Body of pancreas (tissue), 4 donors: ENCODE data around the gene TTYH1. TPM values are rescaled to one million over a fixed set of nuclear protein-coding genes. Genes with fewer than 3 reads are reported as not detected.

Experiments used
- ATAC-seq: fragments of 150-250 bp; one replicate; pipeline ENCODE4 v1.9.1; 2016
- DNase-seq, 4 donors: peaks; one replicate each; pipeline ENCODE4 v3.0.0-alpha.2; 2019
- H3K27ac ChIP-seq, 4 donors: fragments of 200-600 bp; sonication (generic); 1 replicate in 3 of 4; 2 replicates in 1 of 4; pipeline versions ENCODE4 v1.5.1 to v1.6.1; 2016 to 2019; ENCODE audit warnings: mild to moderate bottlenecking in 1 of 4, mixed read lengths in 1 of 4, moderate library complexity in 1 of 4
- H3K27me3 ChIP-seq, 2 donors: fragments of 200-600 bp; sonication (generic); one replicate each; pipeline ENCODE4 v1.6.0; 2016; ENCODE audit warnings: mild to moderate bottlenecking in 1 of 2
- H3K36me3 ChIP-seq, 2 donors: fragments of 200-600 bp; sonication (generic); replicated peaks in 1 of 2; 2 replicates each; pipeline ENCODE4 v1.5.1; 2016; ENCODE audit warnings: low read depth in 2 of 2; ENCODE audit not compliant: insufficient read depth in 1 of 2
- H3K4me1 ChIP-seq: fragments of 200-600 bp; sonication (generic); one replicate; pipeline ENCODE4 v1.6.0; 2016
- H3K4me3 ChIP-seq, 2 donors: fragments of 200-600 bp; sonication (generic); 1 replicate in 1 of 2; 2 replicates in 1 of 2; pipeline ENCODE4 v1.5.1; 2016 to 2019
- H3K9me3 ChIP-seq, 3 donors: fragments of 200-600 bp; sonication (generic); 1 replicate in 2 of 3; 2 replicates in 1 of 3; pipeline ENCODE4 v1.5.1; 2016
- POLR2A ChIP-seq, 3 donors: fragments of 450-650 bp; IDR thresholded peaks; one replicate each; pipeline ENCODE4 v1.6.1; 2016; ENCODE audit warnings: antibody characterized with exemption in 3 of 3, mild to moderate bottlenecking in 2 of 3
- WGBS, 2 donors: methylation state at CpG; one replicate each; pipeline ENCODE4 v1.1.5; 2017; 5-methylcytosine and 5-hydroxymethylcytosine counted together
- intact Hi-C: fragments of 100-400 bp; cut with DNase I; formaldehyde crosslinking; loops from one replicate; pipeline ENCODE4 v1.15.1; 2023
- total RNA-seq, 2 donors: library from RNA; depleted of rRNA; stranded (reverse); fragments of >200 nt; gene quantifications; one replicate each; pipeline ENCODE4 v1.1.0, GENCODE V29; 2016
- TF ChIP-seq, protein P1 (sequence below), 7 experiments: fragments of 450-650 bp in 4 of 7; fragments of 200-600 bp in 3 of 7; sonication (generic) in 3 of 7; IDR thresholded peaks; one replicate each; pipeline ENCODE4 v1.5.1; 2016 to 2019; ENCODE audit warnings: antibody characterized with exemption in 7 of 7

The TTYH1 gene
- total RNA-seq, 2 donors from 2014 or later, result 20.5 to 88.7 TPM

DNA sequence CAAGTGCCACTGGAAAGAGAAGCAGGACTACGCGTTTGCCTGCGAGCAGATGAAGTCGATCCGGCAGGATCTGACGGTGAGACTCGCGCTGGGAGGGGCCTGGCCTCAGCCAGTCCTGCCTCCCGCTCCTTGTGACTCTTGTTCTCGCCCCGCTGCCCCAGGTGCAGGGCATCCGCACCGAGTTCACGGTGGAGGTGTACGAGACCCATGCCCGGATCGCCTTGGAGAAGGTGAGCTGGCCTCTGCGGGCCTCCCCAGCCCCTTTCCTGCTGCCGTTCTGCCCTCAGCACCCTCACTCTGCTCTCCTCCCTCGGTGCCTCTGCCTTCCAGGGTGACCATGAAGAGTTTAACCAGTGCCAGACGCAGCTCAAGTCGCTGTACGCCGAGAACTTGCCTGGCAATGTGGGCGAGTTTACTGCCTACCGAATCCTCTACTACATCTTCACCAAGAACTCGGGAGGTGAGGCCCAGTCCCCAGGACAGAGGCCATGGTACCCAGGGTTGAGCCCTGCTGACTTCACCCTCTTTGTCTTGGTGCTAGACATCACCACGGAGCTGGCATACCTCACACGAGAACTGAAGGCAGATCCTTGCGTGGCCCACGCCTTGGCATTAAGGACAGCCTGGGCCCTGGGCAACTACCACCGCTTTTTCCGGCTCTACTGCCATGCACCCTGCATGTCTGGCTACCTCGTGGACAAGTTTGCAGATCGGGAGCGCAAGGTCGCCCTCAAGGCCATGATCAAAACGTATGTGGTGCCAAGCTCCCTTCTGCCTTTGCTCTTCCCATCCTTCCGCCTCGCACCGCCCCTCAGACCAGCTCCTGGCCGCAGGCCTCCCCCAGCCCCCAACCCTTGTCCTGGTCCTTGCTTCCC lies 42.7 kb downstream of the TTYH1 start:
- intact Hi-C loops, result loop anchor here (10.0 kb wide), 1 partner anchor 1217 kb away; the partner anchor contains the start of gene EPN1
- H3K9me3 ChIP-seq, result no peaks in the 10 kb centered on the region
- H3K27ac ChIP-seq, result peak overlapping the region; percentile 66 to 99 (median 98)
- DNase-seq, result peak in 1 of 4 donors; percentile 13
- peaks cover 36 to 62% of the 10 kb centered on the region in 2 donors for H3K36me3 ChIP-seq
- peaks cover 63% of the 10 kb centered on the region for H3K4me1 ChIP-seq
- H3K4me3 ChIP-seq, result no peak overlapping the region
- ATAC-seq, result no peak
- H3K27me3 ChIP-seq, result no peaks in the 10 kb centered on the region
- TF ChIP-seq, protein P1, sequence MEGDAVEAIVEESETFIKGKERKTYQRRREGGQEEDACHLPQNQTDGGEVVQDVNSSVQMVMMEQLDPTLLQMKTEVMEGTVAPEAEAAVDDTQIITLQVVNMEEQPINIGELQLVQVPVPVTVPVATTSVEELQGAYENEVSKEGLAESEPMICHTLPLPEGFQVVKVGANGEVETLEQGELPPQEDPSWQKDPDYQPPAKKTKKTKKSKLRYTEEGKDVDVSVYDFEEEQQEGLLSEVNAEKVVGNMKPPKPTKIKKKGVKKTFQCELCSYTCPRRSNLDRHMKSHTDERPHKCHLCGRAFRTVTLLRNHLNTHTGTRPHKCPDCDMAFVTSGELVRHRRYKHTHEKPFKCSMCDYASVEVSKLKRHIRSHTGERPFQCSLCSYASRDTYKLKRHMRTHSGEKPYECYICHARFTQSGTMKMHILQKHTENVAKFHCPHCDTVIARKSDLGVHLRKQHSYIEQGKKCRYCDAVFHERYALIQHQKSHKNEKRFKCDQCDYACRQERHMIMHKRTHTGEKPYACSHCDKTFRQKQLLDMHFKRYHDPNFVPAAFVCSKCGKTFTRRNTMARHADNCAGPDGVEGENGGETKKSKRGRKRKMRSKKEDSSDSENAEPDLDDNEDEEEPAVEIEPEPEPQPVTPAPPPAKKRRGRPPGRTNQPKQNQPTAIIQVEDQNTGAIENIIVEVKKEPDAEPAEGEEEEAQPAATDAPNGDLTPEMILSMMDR (IDR thresholded peaks at IDR 0.05), result no peak
- TF ChIP-seq POLR2A (IDR thresholded peaks at IDR 0.05), result no peak
- WGBS, 2 donors, result 83 to 89% methylated on average over 36 to 42 of the region's 42 CpGs

- no peak overlapping the region for H3K4me3 ChIP-seq
- WGBS, 2 donors, result 59 to 71% methylated on average over 7 to 11 of the region's 11 CpGs
- peaks cover 29 to 55% of the 10 kb centered on the region in 2 donors for H3K36me3 ChIP-seq
- no peaks in the 10 kb centered on the region for H3K27me3 ChIP-seq
- H3K27ac ChIP-seq, result peak overlapping the region; percentile 66 to 99 (median 98)
- H3K9me3 ChIP-seq, result no peaks in the 10 kb centered on the region
- intact Hi-C loops, result loop anchor here (10.0 kb wide), 1 partner anchor 1216 kb away; the partner anchor contains the start of gene EPN1
- TF ChIP-seq, protein P1 (IDR thresholded peaks at IDR 0.05), result no peak
- peak in 1 of 3 donors; percentile 6 for TF ChIP-seq POLR2A (IDR thresholded peaks at IDR 0.05)
- ATAC-seq, result no peak
- no peak for DNase-seq
- H3K4me1 ChIP-seq, result peaks cover 61% of the 10 kb centered on the region
Measured at GRCh38 chr19:54458648-54459281, 43.5 kb downstream of the TTYH1 start.

- peaks cover 26 to 47% of the 10 kb centered on the region in 2 donors for H3K36me3 ChIP-seq
- ATAC-seq (no peak), DNase-seq (peak; percentile 79 to 92 (median 84))
- peak; percentile 25 to 58 (median 57) for TF ChIP-seq POLR2A (IDR thresholded peaks at IDR 0.05)
- TF ChIP-seq, protein P1 (IDR thresholded peaks at IDR 0.05), result no peak
- no peaks in the 10 kb centered on the region for H3K27me3 ChIP-seq
- H3K27ac ChIP-seq, result peak overlapping the region; percentile 66 to 99 (median 98)
- H3K4me1 ChIP-seq, result peaks cover 65% of the 10 kb centered on the region
- intact Hi-C loops, result loop anchor here (10.0 kb wide), 1 partner anchor 1215 kb away; the partner anchor contains the start of gene EPN1
- H3K4me3 ChIP-seq, result no peak overlapping the region
- H3K9me3 ChIP-seq, result no peaks in the 10 kb centered on the region
- 0 to 37% methylated on average over 4 to 15 of the region's 16 CpGs for WGBS, 2 donors
Measured at GRCh38 chr19:54459282-54460229, 44.3 kb downstream of the TTYH1 start.

DNA sequence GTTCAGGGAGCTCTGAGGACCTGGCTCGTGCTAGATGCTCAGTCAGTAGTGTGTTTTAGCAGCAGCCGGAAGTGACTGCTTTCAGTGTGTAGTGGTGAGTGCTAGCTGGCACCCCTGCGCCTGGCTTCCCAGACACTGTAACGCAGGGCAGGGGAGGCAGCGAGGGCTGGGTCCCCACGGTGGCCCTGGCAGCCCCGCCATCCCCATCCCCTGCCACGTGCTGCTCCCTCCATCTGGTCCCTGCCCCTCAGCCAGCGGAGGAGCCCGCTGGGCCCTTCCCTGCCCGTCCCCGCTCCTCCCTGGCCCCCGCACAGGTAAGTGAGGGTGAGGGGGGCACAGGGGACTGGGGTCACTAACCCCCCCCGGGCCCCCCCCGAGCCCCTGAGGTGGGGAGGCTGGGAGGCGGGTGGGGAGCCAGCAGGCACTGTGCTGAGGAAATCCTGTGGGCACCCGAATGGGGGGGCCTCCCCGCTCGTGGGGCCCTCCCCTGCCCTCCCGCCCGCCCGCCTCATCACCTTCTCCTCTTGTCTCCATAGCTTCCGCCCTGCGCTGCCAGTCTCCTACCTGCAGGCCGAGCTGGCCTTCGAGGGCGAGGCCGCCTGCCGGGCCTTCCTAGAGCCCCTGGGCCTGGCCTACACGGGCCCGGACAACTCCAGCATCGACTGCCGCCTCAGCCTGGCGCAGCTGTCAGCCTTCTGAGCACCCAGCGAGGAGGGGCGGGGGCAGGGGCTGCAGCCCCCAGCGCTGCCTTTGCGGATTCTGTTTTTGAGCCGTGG lies 45.2 kb downstream of the TTYH1 start:
- H3K9me3 ChIP-seq, result no peaks in the 10 kb centered on the region
- H3K36me3 ChIP-seq, result peaks cover 26 to 39% of the 10 kb centered on the region in 2 donors
- 59 to 77% methylated on average over 6 to 37 of the region's 39 CpGs for WGBS, 2 donors
- H3K27ac ChIP-seq, result peak overlapping the region; percentile 66 to 99 (median 98)
- peaks cover 67% of the 10 kb centered on the region for H3K4me1 ChIP-seq
- intact Hi-C loops, result no loop called here
- ATAC-seq (no peak), DNase-seq (no peak)
- H3K4me3 ChIP-seq, result no peak overlapping the region
- no peaks in the 10 kb centered on the region for H3K27me3 ChIP-seq
- no peak for TF ChIP-seq POLR2A (IDR thresholded peaks at IDR 0.05)
- TF ChIP-seq, protein P1 (IDR thresholded peaks at IDR 0.05), result no peak
